Heart left ventricle (tissue), 16 donors: ENCODE data around the gene ZNF554. TPM values are rescaled to one million over a fixed set of nuclear protein-coding genes. Genes with fewer than 3 reads are reported as not detected.

Experiments used
- ATAC-seq, 4 donors: fragments of 200-7000 bp; cut with Tn5 transposase; one replicate each; pipeline ENCODE4 v1.9.1; 2020 to 2022; ENCODE audit warnings: moderate library complexity in 4 of 4, mild to moderate bottlenecking in 3 of 4, moderate number of reproducible peaks in 1 of 4
- DNase-seq, 5 donors: peaks; one replicate each; pipeline ENCODE4 v3.0.0-alpha.2; 2020
- H3K27ac ChIP-seq, 12 donors: fragments of 200-600 bp; sonication (generic) in 4 of 12; one replicate each; pipeline versions ENCODE4 v1.5.0 to v1.8.0; 2016 to 2022; ENCODE audit warnings: mild to moderate bottlenecking in 2 of 12
- H3K27me3 ChIP-seq, 9 donors: fragments of 200-600 bp; sonication (generic) in 2 of 9; one replicate each; pipeline versions ENCODE4 v1.5.1 to v1.8.0; 2016 to 2022; ENCODE audit warnings: mild to moderate bottlenecking in 3 of 9
- H3K36me3 ChIP-seq, 9 donors: fragments of 200-600 bp; sonication (generic) in 2 of 9; one replicate each; pipeline versions ENCODE4 v1.5.0 to v1.8.0; 2018 to 2022; ENCODE audit warnings: mild to moderate bottlenecking in 2 of 9
- H3K4me1 ChIP-seq, 12 donors: fragments of 200-600 bp; sonication (generic) in 4 of 12; one replicate each; pipeline versions ENCODE4 v1.5.0 to v1.8.0; 2016 to 2022; ENCODE audit warnings: mild to moderate bottlenecking in 3 of 12
- H3K4me3 ChIP-seq, 12 donors: fragments of 200-600 bp; sonication (generic) in 4 of 12; one replicate each; pipeline versions ENCODE4 v1.5.0 to v1.8.0; 2017 to 2022; ENCODE audit warnings: mild to moderate bottlenecking in 9 of 12, moderate library complexity in 4 of 12
- H3K9me3 ChIP-seq, 12 donors: fragments of 200-600 bp; sonication (generic) in 4 of 12; one replicate each; pipeline versions ENCODE4 v1.5.0 to v1.8.0; 2016 to 2022; ENCODE audit warnings: mild to moderate bottlenecking in 1 of 12
- CTCF ChIP-seq, 12 donors: fragments of 200-600 bp; sonication (generic) in 4 of 12; IDR thresholded peaks; one replicate each; pipeline versions ENCODE4 v1.5.0 to v1.8.0; 2018 to 2022; ENCODE audit warnings: antibody characterized with exemption in 12 of 12, mild to moderate bottlenecking in 5 of 12
- POLR2A ChIP-seq, 2 donors: fragments of 450-650 bp; IDR thresholded peaks; one replicate each; pipeline ENCODE4 v1.6.1; 2017; ENCODE audit warnings: antibody characterized with exemption in 2 of 2, mild to moderate bottlenecking in 2 of 2, moderate library complexity in 2 of 2
- WGBS, 4 donors: extraction: QIAGEN DNeasy Blood & Tissue Kit in 2 of 4; methylation state at CpG; one replicate each; pipeline versions ENCODE4 v1.1.5 to v1.1.7; 2013 to 2018; 5-methylcytosine and 5-hydroxymethylcytosine counted together
- intact Hi-C, 10 donors: fragments of 100-400 bp; cut with DNase I; formaldehyde crosslinking; loops; one replicate each; pipeline versions ENCODE4 v1.11.1 to v1.14.2; 2022
- polyA plus RNA-seq, 2 donors: library from polyadenylated mRNA; stranded (reverse); fragments of 200-250 nt; gene quantifications; one replicate each; pipeline ENCODE4 v1.2.3, GENCODE V29; 2013
- total RNA-seq, 9 donors: library from RNA; depleted of rRNA in 2 of 9; stranded (reverse); fragments of >200 nt in 2 of 9; fragmentation: NEBNext Ultra II Directional in 3 of 9; extraction: Animal tissue kit (Norgen Biotek cat#: 25700) in 3 of 9; gene quantifications; one replicate each; pipeline versions ENCODE4 v1.1.0 to v1.2.4, GENCODE V29; 2016 to 2023
- donor health status: ischemic (EF 13 %, LVEDD 7.1; RV severe dilation, severe dysfunction).
- donor health status: healthy with polysubstance abuse.
- donor health status: DM: no; HTN: yes; CAD: no.
- donor health status: DM: no; HTN: no; CAD: no.
- donor health status: ischemic (EF 25% LVEDD 6.9; RV normal size, moderate dysfunction).
- donor health status: ischemic (EF 25% LVEDD 5.7; RV mildly dilated, moderate dysfunction).
- donor health status: healthy.
- donor health status: DM: yes; HTN: yes; CAD: no.
- donor health status: ischemic (EF 35%, LVEDD 5.7; RV mildly dilated, moderate dysfunction).
- donor health status: nonischemic (EF 11% LVEDD 7.7; RV severe dilation, severe dysfunction).
- donor health status: DM: yes; HTN: yes; CAD: no.
- donor health status: PGD.
- donor health status: ischemic (EF 29% LVEDD 5.4; RV normal size, mild dysfunction).
- donor health status: nonischemic (EF 23%, LVEDD 6.1; RV moderate dilation, normal function).

The ZNF554 gene
- total and polyA plus RNA-seq, 11 donors = 1.4 to 6.1 (median 4.5) TPM

GRCh38 chr19:2827022-2827421, 7.4 kb downstream of the ZNF554 start:
- Histone ChIP-seq H3K27me3 (no peaks in the 10 kb centered on the region), H3K36me3 (peaks cover 0 to 58% (median 11%) of the 10 kb centered on the region in 9 donors), H3K27ac (no peak overlapping the region), H3K9me3 (peaks cover 0 to 46% (median 17%) of the 10 kb centered on the region in 12 donors), H3K4me1 (no peaks in the 10 kb centered on the region), H3K4me3 (no peak overlapping the region)
- TF ChIP-seq POLR2A (IDR thresholded peaks at IDR 0.05) (no peak), CTCF (IDR thresholded peaks at IDR 0.05) (no peak)
- 94 to 100% (median 96%) methylated on average over 2 of the region's 2 CpGs for WGBS, 4 donors
- DNase-seq (no peak), ATAC-seq (no peak)
- intact Hi-C loops = no loop called here

- H3K9me3 ChIP-seq = peaks cover 0 to 55% (median 26%) of the 10 kb centered on the region in 12 donors
- ATAC-seq (no peak), DNase-seq (no peak)
- H3K27ac ChIP-seq = no peak overlapping the region
- peaks cover 4 to 68% (median 20%) of the 10 kb centered on the region in 9 donors for H3K36me3 ChIP-seq
- no peaks in the 10 kb centered on the region for H3K4me1 ChIP-seq
- intact Hi-C loops = no loop called here
- H3K4me3 ChIP-seq = no peak overlapping the region
- no peaks in the 10 kb centered on the region for H3K27me3 ChIP-seq
- 92 to 97% (median 96%) methylated on average over 13 of the region's 13 CpGs for WGBS, 4 donors
- TF ChIP-seq CTCF (IDR thresholded peaks at IDR 0.05) = no peak
- no peak for TF ChIP-seq POLR2A (IDR thresholded peaks at IDR 0.05)
Observed at GRCh38 chr19:2827840-2828489, 8.3 kb downstream of the ZNF554 start.

DNA sequence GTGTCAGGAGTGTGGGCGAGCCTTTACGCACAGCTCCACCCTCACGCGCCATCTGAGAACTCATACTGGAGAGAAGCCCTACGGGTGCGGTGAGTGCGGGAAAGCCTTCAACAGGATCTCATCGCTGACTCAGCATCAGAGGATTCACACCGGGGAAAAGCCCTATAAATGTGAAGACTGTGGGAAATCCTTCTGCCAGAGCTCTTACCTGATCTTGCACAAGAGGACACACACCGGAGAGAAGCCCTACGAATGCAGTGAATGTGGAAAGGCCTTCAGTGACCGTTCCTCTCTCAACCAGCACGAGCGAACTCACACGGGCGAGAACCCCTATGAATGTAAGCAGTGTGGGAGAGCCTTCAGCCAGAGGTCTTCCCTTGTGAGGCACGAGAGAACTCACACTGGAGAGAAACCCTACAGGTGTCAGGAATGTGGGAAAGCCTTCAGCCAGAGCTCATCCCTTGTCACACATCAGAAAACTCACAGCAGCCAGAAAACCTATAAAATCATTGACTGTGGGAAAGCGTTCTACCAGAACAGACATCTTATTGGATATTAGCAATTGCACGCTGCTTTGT, 14.7 kb downstream of the ZNF554 start:
- Histone ChIP-seq H3K36me3 (peaks cover 15 to 68% (median 29%) of the 10 kb centered on the region in 9 donors), H3K27ac (no peak overlapping the region), H3K9me3 (peaks cover 6 to 99% (median 80%) of the 10 kb centered on the region in 12 donors), H3K4me3 (no peak overlapping the region), H3K27me3 (no peaks in the 10 kb centered on the region), H3K4me1 (no peaks in the 10 kb centered on the region)
- 98 to 99% (median 98%) methylated on average over 19 of the region's 19 CpGs for WGBS, 4 donors
- TF ChIP-seq CTCF (IDR thresholded peaks at IDR 0.05) (no peak), POLR2A (IDR thresholded peaks at IDR 0.05) (no peak)
- intact Hi-C loops = no loop called here
- no peak for ATAC-seq
- DNase-seq = no peak

GRCh38 chr19:2837430-2837829, 17.8 kb downstream of the ZNF554 start:
- H3K4me3 ChIP-seq = no peak overlapping the region
- no peak for TF ChIP-seq POLR2A (IDR thresholded peaks at IDR 0.05)
- TF ChIP-seq CTCF (IDR thresholded peaks at IDR 0.05) = no peak
- DNase-seq = no peak
- ATAC-seq = no peak
- intact Hi-C loops = no loop called here
- no peaks in the 10 kb centered on the region for H3K27me3 ChIP-seq
- peaks cover 15 to 46% (median 26%) of the 10 kb centered on the region in 9 donors for H3K36me3 ChIP-seq
- 86 to 97% (median 87%) methylated on average over 4 of the region's 4 CpGs for WGBS, 4 donors
- peaks cover 6 to 75% (median 57%) of the 10 kb centered on the region in 12 donors for H3K9me3 ChIP-seq
- H3K27ac ChIP-seq = no peak overlapping the region
- H3K4me1 ChIP-seq = peaks cover 0 to 11% (median 6%) of the 10 kb centered on the region in 12 donors
